GM19193 (cell line): ENCODE data around the gene SUSD6.

Source experiments
- POLR2A ChIP-seq: IDR thresholded peaks from 4 replicates; pipeline ENCODE4 v1.6.1; 2011; ENCODE audit not compliant: insufficient read depth, insufficient read length; ENCODE audit errors: extremely low read depth

The SUSD6 gene

DNA sequence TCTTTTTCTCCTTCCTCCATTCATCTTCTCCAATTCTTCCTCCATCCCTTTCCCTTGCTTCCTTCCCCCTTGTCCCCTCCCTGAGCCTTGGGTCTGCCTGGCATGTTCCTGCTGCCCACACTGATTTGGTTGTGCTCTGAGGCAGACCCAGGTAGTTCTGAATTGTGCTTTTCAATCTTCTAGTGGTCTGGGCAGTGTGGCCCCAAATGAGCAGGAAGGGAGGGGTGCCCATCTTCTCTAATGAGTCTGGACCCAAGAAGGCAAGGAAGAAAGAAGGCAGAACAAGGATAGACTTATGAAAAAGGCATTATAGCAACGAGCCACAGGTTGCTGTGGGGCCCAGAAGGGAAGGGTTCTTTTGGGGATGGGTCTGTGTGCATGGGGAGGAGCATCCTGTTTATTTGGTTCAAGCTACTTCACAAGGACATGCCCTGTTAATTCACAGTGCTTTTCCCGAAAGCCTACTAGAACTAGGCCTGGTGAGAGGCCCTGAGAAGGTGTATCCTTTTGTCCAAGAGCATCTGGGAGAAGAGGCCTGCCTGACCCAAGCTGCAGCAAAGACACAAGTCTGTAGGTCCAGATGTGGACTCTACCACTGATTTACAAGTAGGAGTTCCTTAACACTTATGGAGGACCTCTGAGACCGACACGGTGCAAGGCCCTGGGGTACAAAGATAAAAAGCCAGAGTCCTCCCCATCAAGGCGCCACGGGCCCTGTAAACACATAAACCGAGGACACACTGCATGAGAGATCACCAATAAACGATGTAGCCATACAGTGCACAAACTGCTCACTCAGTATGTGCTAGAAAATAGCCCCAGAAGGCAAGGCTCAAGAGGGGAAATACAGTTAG, 1.1 kb upstream of the SUSD6 start:
- no peak for TF ChIP-seq POLR2A

GRCh38 chr14:69610874-69611171, 573 bp upstream of the SUSD6 start:
- no peak for TF ChIP-seq POLR2A

- TF ChIP-seq POLR2A, result no peak
Observed at GRCh38 chr14:69612014-69612782, 802 bp downstream of the SUSD6 start.

- no peak for TF ChIP-seq POLR2A
Observed at GRCh38 chr14:69612783-69613130, 1.4 kb downstream of the SUSD6 start.

- no peak for TF ChIP-seq POLR2A
Observed at GRCh38 chr14:69613312-69614073, 2.1 kb downstream of the SUSD6 start.

DNA sequence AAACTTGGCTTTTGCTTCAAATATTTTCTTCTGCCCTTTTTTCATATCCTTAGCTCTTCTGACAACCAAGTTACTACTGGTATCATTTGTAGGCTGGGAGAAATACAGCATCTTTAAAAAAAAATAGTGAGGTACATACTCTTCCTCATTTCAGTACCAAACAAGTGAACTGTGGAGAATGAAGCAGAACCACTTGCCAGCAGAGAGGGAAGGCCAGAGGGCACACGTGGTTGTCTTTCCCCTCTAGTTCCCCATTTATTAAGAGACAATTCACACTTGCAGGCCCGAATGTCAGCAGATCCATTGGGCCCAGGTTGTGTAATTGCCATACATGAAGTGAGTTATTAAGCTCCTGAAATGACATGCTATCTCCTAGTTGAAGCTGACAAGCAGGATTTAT, 3.2 kb downstream of the SUSD6 start:
- no peak for TF ChIP-seq POLR2A

GRCh38 chr14:69615121-69615495, 3.7 kb downstream of the SUSD6 start:
- TF ChIP-seq POLR2A, result no peak

GRCh38 chr14:69615496-69616407, 4.4 kb downstream of the SUSD6 start:
- TF ChIP-seq POLR2A, result no peak

DNA sequence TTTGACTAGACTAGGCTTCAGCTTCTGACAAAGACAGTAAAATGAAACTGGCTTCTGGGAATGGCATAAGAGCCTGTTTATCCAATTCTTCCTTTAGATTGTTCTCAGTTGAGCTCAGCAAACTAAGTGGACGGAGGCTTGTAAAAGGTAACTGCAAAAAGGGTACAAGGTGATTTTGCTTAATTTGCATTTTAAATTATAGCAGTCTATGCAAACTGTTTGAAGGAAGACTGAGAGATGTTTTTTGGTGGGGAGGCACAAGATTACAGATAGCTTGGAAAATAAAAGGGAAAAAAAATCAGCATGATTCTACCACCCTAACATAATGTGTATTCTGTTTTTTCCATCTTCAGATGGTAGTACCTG, 5.0 kb downstream of the SUSD6 start:
- TF ChIP-seq POLR2A, result no peak

DNA sequence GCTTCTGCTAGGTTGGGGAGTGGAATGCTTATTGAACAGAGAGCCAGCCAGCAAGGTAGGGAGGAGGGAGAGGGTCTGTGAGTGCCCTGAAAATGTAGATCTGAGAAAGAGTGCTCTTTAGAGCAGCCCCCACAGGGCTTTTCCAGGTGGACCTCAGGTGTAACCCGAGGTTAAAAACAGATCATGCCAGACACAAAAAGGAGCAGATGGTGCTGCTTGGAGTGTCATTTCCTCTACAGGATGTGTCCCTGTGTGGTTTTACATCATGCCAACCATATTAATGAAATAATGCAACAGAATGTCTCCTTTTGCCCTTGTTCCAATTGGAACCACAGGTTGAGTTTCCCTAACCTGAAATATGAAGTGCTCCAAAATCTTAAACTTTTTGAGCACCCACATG, 6.4 kb downstream of the SUSD6 start:
- TF ChIP-seq POLR2A, result no peak

DNA sequence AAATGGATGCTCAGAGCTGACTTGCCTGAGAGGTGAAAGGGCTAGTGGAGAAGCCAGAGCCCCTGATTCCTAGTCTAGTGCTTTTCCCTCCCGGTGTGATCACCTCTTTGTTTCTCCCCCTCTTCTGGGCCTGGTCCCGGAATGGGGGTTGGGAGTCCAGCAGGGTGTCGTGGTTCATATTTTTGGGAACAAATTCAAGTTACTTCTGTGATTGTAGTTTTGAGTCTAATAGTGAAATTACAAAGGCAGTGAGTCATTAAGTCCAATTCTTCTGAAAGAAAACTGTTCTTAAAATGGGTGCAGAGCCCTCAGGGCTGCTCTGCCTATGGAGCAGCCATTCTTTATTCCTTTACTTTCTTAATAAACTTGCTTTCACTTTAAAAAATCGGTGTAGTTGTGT, 7.6 kb downstream of the SUSD6 start:
- TF ChIP-seq POLR2A, result no peak

- TF ChIP-seq POLR2A, result no peak
Observed at GRCh38 chr14:69620211-69620611, 8.8 kb downstream of the SUSD6 start.

GRCh38 chr14:69620981-69621380, 9.6 kb downstream of the SUSD6 start:
- TF ChIP-seq POLR2A, result no peak

- no peak for TF ChIP-seq POLR2A
Observed at GRCh38 chr14:69624136-69624535, 12.7 kb downstream of the SUSD6 start.
